CD4-positive, CD25-positive, alpha-beta regulatory T cell (primary cell): ENCODE results near the gene CSF2RB. TPM values are rescaled to one million over a fixed set of nuclear protein-coding genes. Genes with fewer than 3 reads are reported as not detected.

ENCODE experiments used
- ATAC-seq, 2 donors: fragments of 150-1000 bp; cut with Tn5 transposase; one replicate each; pipeline ENCODE4 v1.10.0; 2021; ENCODE audit warnings: low read depth in 2 of 2, moderate number of reproducible peaks in 2 of 2, moderate library complexity in 1 of 2
- DNase-seq, 3 donors: peaks; one replicate each; pipeline versions ENCODE4 v3.0.0 to v3.0.0-alpha.2; 2012 to 2022; ENCODE audit warnings: mixed read lengths in 1 of 3
- H3K27ac ChIP-seq: one replicate; pipeline ENCODE4 v1.7.0; 2013; ENCODE audit warnings: mild to moderate bottlenecking, low read length; ENCODE audit not compliant: insufficient read depth, poor library complexity, severe bottlenecking
- H3K27me3 ChIP-seq: one replicate; pipeline ENCODE4 v1.7.0; 2013; ENCODE audit warnings: low read length; ENCODE audit not compliant: control insufficient read depth, insufficient read depth
- H3K36me3 ChIP-seq: one replicate; pipeline ENCODE4 v1.7.0; 2013; ENCODE audit warnings: mild to moderate bottlenecking, low read length, moderate library complexity; ENCODE audit not compliant: control insufficient read depth, insufficient read depth
- H3K4me1 ChIP-seq: 2 replicates; pipeline ENCODE4 v1.7.0; 2013; ENCODE audit warnings: mild to moderate bottlenecking, low read length; ENCODE audit not compliant: insufficient read depth, control insufficient read depth, poor library complexity, severe bottlenecking
- H3K4me3 ChIP-seq: one replicate; pipeline ENCODE4 v1.7.0; 2013; ENCODE audit warnings: low read depth, mild to moderate bottlenecking, low read length, moderate library complexity
- H3K9me3 ChIP-seq, 2 experiments: 1 replicate in 1 of 2; 2 replicates in 1 of 2; pipeline ENCODE4 v1.7.0; 2013; ENCODE audit warnings: low read length in 2 of 2, mild to moderate bottlenecking in 1 of 2, moderate library complexity in 1 of 2; ENCODE audit not compliant: control insufficient read depth in 2 of 2
- H3K27ac Mint-ChIP-seq, 3 donors: one replicate each; pipeline ENCODE4 v1.8.0; 2020 to 2022; ENCODE audit warnings: mild to moderate bottlenecking in 3 of 3, mixed read lengths in 3 of 3, moderate library complexity in 2 of 3
- H3K27me3 Mint-ChIP-seq: one replicate; pipeline ENCODE4 v1.8.0; 2022; ENCODE audit warnings: mild to moderate bottlenecking, mixed read lengths
- H3K36me3 Mint-ChIP-seq: one replicate; pipeline ENCODE4 v1.8.0; 2020; ENCODE audit warnings: mixed read lengths
- H3K4me1 Mint-ChIP-seq, 4 donors: one replicate each; pipeline ENCODE4 v1.8.0; 2020 to 2022; ENCODE audit warnings: mixed read lengths in 4 of 4, mild to moderate bottlenecking in 1 of 4
- H3K4me3 Mint-ChIP-seq, 4 donors: one replicate each; pipeline ENCODE4 v1.8.0; 2020 to 2022; ENCODE audit warnings: mild to moderate bottlenecking in 4 of 4, mixed read lengths in 4 of 4, moderate library complexity in 3 of 4
- H3K9me3 Mint-ChIP-seq, 7 donors: one replicate each; pipeline ENCODE4 v1.8.0; 2020 to 2022; ENCODE audit warnings: mixed read lengths in 7 of 7, mild to moderate bottlenecking in 3 of 7, moderate library complexity in 2 of 7
- polyA plus RNA-seq, 4 donors: library from polyadenylated mRNA; unstranded; fragments of 300-500 nt; fragmentation: Illumina TruSeq; gene quantifications; one replicate each; pipeline ENCODE4 v1.2.3, GENCODE V29; 2021
- total RNA-seq: library from RNA; stranded (reverse); gene quantifications from one replicate; pipeline ENCODE4 v1.2.3, GENCODE V29; 2022

Gene CSF2RB
- total and polyA plus RNA-seq, 5 donors from 2014 or later = 5.7 to 27.0 (median 10.3) TPM

GRCh38 chr22:36892292-36892691 lies 21.1 kb upstream of the CSF2RB start:
- no peak for ATAC-seq
- Histone ChIP-seq H3K27me3 (no peaks in the 10 kb centered on the region), H3K36me3 (no peaks in the 10 kb centered on the region), H3K9me3 (peaks cover 3 to 9% of the 10 kb centered on the region in 2 experiments), H3K4me3 (no peak overlapping the region), H3K27ac (no peak overlapping the region), H3K4me1 (peaks cover 8% of the 10 kb centered on the region)
- Mint-ChIP-seq H3K27me3 (peaks cover 4% of the 10 kb centered on the region), H3K9me3 (peaks cover 0 to 10% (median 7%) of the 10 kb centered on the region in 7 donors), H3K4me1 (peaks cover 3 to 23% (median 8%) of the 10 kb centered on the region in 4 donors), H3K4me3 (no peak overlapping the region), H3K27ac (peak overlapping the region in 1 of 3 donors; percentile 83), H3K36me3 (peaks cover 9% of the 10 kb centered on the region)
- DNase-seq = no peak

- DNase-seq = peak in 1 of 3 donors; percentile 29
- Histone ChIP-seq H3K27ac (no peak overlapping the region), H3K4me1 (no peaks in the 10 kb centered on the region), H3K27me3 (no peaks in the 10 kb centered on the region), H3K4me3 (no peak overlapping the region), H3K9me3 (peaks cover 3 to 9% of the 10 kb centered on the region in 2 experiments), H3K36me3 (no peaks in the 10 kb centered on the region)
- Mint-ChIP-seq H3K27me3 (peaks cover 4% of the 10 kb centered on the region), H3K4me3 (no peak overlapping the region), H3K27ac (peak overlapping the region in 1 of 3 donors; percentile 9), H3K4me1 (peaks cover 0 to 25% (median 4%) of the 10 kb centered on the region in 4 donors), H3K36me3 (peaks cover 12% of the 10 kb centered on the region), H3K9me3 (peaks cover 0 to 12% (median 7%) of the 10 kb centered on the region in 7 donors)
- no peak for ATAC-seq
Observed at GRCh38 chr22:36893262-36893661, 20.2 kb upstream of the CSF2RB start.

DNA sequence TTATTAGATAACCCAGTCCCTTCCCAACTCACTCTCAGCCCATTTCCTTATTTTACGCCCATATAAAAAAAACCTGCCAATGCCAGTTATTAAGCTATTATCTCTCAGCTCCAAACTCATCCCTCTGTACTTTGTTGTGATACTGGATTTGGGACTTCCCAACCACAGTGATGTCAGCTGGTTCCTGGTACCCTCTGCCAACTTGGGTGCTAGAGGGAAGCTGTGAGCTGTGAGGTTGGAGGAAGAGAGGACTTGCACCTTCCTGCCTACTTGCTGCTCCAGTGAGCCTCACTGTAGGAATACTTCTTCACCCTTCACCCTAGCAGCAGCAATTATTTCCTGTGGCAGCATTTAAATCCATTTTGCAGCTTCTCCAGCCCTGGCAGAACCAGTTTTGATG lies 19.2 kb upstream of the CSF2RB start:
- no peak overlapping the region for H3K27ac Mint-ChIP-seq
- peaks cover 0 to 25% (median 5%) of the 10 kb centered on the region in 4 donors for H3K4me1 Mint-ChIP-seq
- H3K9me3 ChIP-seq = peaks cover 3 to 9% of the 10 kb centered on the region in 2 experiments
- no peak overlapping the region for H3K27ac ChIP-seq
- H3K36me3 ChIP-seq = no peaks in the 10 kb centered on the region
- H3K9me3 Mint-ChIP-seq = peaks cover 0 to 12% (median 7%) of the 10 kb centered on the region in 7 donors
- H3K4me1 ChIP-seq = no peaks in the 10 kb centered on the region
- H3K27me3 Mint-ChIP-seq = peaks cover 4% of the 10 kb centered on the region
- DNase-seq = no peak
- no peak overlapping the region for H3K4me3 Mint-ChIP-seq
- no peak for ATAC-seq
- H3K27me3 ChIP-seq = no peaks in the 10 kb centered on the region
- no peak overlapping the region for H3K4me3 ChIP-seq
- peaks cover 12% of the 10 kb centered on the region for H3K36me3 Mint-ChIP-seq

- Mint-ChIP-seq H3K36me3 (peaks cover 12% of the 10 kb centered on the region), H3K27me3 (peaks cover 3% of the 10 kb centered on the region), H3K4me3 (no peak overlapping the region), H3K9me3 (peaks cover 0 to 12% (median 7%) of the 10 kb centered on the region in 7 donors), H3K4me1 (peaks cover 6 to 37% (median 17%) of the 10 kb centered on the region in 4 donors), H3K27ac (peak overlapping the region in 1 of 3 donors; percentile 44)
- Histone ChIP-seq H3K4me3 (no peak overlapping the region), H3K9me3 (peaks cover 3 to 9% of the 10 kb centered on the region in 2 experiments), H3K4me1 (peaks cover 12% of the 10 kb centered on the region), H3K27ac (no peak overlapping the region), H3K27me3 (no peaks in the 10 kb centered on the region), H3K36me3 (no peaks in the 10 kb centered on the region)
- ATAC-seq (no peak), DNase-seq (no peak)
Observed at GRCh38 chr22:36897611-36898010, 15.8 kb upstream of the CSF2RB start.

DNA sequence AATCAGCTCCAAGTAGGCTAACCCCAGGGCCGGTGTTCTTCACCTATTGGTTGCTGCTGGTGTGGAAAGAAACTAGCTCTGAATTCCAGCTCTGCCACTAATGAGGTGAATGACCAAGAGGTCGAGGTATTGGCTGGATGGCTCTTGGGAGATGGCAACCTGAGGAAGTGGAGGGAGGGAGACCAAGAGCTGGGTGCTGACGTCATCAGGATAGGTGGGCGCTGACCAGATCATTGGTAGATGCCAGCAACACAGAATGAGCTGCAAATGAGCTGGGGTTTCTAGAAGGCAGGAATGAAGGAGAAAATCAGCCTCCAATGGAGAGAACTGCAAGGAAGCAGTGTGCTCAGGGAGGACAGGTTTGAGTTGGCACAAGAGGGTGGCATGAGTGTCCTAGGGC lies 14.7 kb upstream of the CSF2RB start:
- Histone ChIP-seq H3K4me1 (peaks cover 12% of the 10 kb centered on the region), H3K9me3 (peaks cover 3 to 9% of the 10 kb centered on the region in 2 experiments), H3K27me3 (no peaks in the 10 kb centered on the region), H3K4me3 (no peak overlapping the region), H3K36me3 (no peaks in the 10 kb centered on the region), H3K27ac (no peak overlapping the region)
- H3K9me3 Mint-ChIP-seq = peaks cover 0 to 12% (median 7%) of the 10 kb centered on the region in 7 donors
- no peak overlapping the region for H3K4me3 Mint-ChIP-seq
- H3K4me1 Mint-ChIP-seq = peaks cover 6 to 31% (median 17%) of the 10 kb centered on the region in 4 donors
- H3K36me3 Mint-ChIP-seq = peaks cover 14% of the 10 kb centered on the region
- ATAC-seq (no peak), DNase-seq (no peak)
- H3K27me3 Mint-ChIP-seq = no peaks in the 10 kb centered on the region
- no peak overlapping the region for H3K27ac Mint-ChIP-seq

DNA sequence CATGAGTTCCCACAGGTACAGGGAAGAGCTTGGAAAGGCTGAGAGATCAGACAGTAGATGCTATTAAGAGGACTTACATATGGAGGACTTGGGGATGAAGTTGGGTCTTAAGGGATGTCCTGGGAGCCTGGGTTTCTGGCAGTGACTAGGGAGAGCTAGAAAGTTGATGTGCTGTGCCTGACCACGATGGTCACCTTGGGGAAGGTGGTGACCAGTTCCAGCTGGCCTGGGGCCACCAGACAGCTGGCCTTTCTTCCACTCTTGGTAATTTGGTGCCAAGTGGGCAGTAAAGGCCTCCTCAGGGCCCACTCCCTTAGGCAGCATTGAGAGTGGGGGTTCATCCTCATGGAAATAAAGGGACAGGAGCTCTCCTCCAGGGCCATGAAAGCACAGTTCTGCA lies 13.9 kb upstream of the CSF2RB start:
- no peaks in the 10 kb centered on the region for H3K27me3 Mint-ChIP-seq
- ATAC-seq (no peak), DNase-seq (no peak)
- no peak overlapping the region for H3K27ac ChIP-seq
- peak overlapping the region; percentile 9 to 82 (median 81) for H3K27ac Mint-ChIP-seq
- peaks cover 0 to 12% (median 7%) of the 10 kb centered on the region in 7 donors for H3K9me3 Mint-ChIP-seq
- peaks cover 6 to 27% (median 17%) of the 10 kb centered on the region in 4 donors for H3K4me1 Mint-ChIP-seq
- H3K36me3 Mint-ChIP-seq = peaks cover 15% of the 10 kb centered on the region
- H3K27me3 ChIP-seq = no peaks in the 10 kb centered on the region
- peaks cover 3 to 9% of the 10 kb centered on the region in 2 experiments for H3K9me3 ChIP-seq
- H3K36me3 ChIP-seq = no peaks in the 10 kb centered on the region
- no peak overlapping the region for H3K4me3 ChIP-seq
- no peak overlapping the region for H3K4me3 Mint-ChIP-seq
- H3K4me1 ChIP-seq = peaks cover 12% of the 10 kb centered on the region

DNA sequence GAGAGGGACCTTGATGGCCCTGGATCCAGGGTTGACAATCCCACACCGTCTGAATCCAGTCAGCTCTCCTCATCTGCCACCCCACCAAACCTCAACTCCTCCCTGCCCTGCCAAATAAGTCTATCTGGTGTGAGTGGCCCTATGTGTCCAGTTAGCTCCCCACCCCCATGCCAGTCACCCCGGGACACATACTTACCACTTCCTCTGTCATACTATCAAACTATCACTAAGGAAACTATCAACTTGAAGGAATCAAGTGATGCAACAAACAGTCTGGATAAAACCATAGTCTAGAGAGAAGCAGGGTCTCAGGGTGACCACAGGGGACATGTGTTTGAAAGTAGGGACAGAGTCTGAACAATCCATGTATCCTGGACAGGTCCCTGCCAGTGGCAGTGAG lies 13.2 kb upstream of the CSF2RB start:
- Mint-ChIP-seq H3K4me1 (peaks cover 6 to 27% (median 17%) of the 10 kb centered on the region in 4 donors), H3K9me3 (peaks cover 0 to 6% (median 4%) of the 10 kb centered on the region in 7 donors), H3K27me3 (no peaks in the 10 kb centered on the region), H3K27ac (peak overlapping the region in 2 of 3 donors; percentile 26 to 81), H3K4me3 (no peak overlapping the region), H3K36me3 (peaks cover 11% of the 10 kb centered on the region)
- peak in 1 of 3 donors; percentile 31 for DNase-seq
- ATAC-seq = no peak
- Histone ChIP-seq H3K36me3 (no peaks in the 10 kb centered on the region), H3K4me1 (peaks cover 12% of the 10 kb centered on the region), H3K9me3 (peaks cover 3 to 8% of the 10 kb centered on the region in 2 experiments), H3K4me3 (no peak overlapping the region), H3K27ac (no peak overlapping the region), H3K27me3 (no peaks in the 10 kb centered on the region)

DNA sequence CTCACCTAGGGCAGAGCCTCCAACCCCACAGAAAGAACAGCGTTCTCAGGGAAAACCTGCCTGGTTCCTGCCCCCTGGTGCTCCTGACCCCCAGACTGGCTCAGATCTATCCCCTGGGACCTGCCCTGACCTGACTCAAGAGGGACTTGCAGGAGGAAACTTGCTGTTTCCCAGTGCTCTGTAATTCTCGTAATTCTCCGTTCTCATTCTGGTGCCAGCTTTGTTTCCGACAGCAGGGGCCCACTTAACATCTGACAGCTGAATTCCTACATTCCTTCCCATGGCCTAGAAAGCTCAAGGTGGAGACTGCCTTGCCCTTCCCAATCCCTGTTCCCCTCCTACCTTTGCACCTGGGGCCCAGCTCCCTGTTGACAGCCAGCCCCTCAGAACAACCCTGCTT lies 12.5 kb upstream of the CSF2RB start:
- H3K27ac Mint-ChIP-seq = peak overlapping the region in 1 of 3 donors; percentile 87
- peaks cover 0 to 5% (median 2%) of the 10 kb centered on the region in 7 donors for H3K9me3 Mint-ChIP-seq
- peaks cover 11% of the 10 kb centered on the region for H3K36me3 Mint-ChIP-seq
- ATAC-seq = no peak
- Histone ChIP-seq H3K27ac (no peak overlapping the region), H3K4me1 (peaks cover 12% of the 10 kb centered on the region), H3K9me3 (peaks cover 0 to under 1% of the 10 kb centered on the region in 2 experiments), H3K4me3 (no peak overlapping the region), H3K36me3 (no peaks in the 10 kb centered on the region), H3K27me3 (no peaks in the 10 kb centered on the region)
- DNase-seq = no peak
- H3K4me3 Mint-ChIP-seq = peak overlapping the region in 3 of 4 donors; percentile 66 to 74 (median 69)
- H3K4me1 Mint-ChIP-seq = peaks cover 6 to 27% (median 17%) of the 10 kb centered on the region in 4 donors
- no peaks in the 10 kb centered on the region for H3K27me3 Mint-ChIP-seq
